ENCODE data around the gene MKI67.

MKI67 gene

GRCh38 chr10:128087146-128087883 is 38.9 kb downstream of the MKI67 start:
- no peaks in the 10 kb centered on the region for H3K9me3 Mint-ChIP-seq (ENCODE audit: low read depth)
- no peaks in the 10 kb centered on the region for H3K36me3 Mint-ChIP-seq
- H3K4me1 Mint-ChIP-seq (ENCODE audit: low read depth) = no peaks in the 10 kb centered on the region
- H3K27ac Mint-ChIP-seq = no peak overlapping the region
- no peak overlapping the region for H3K4me3 Mint-ChIP-seq
- H3K27me3 Mint-ChIP-seq = no peaks in the 10 kb centered on the region

DNA sequence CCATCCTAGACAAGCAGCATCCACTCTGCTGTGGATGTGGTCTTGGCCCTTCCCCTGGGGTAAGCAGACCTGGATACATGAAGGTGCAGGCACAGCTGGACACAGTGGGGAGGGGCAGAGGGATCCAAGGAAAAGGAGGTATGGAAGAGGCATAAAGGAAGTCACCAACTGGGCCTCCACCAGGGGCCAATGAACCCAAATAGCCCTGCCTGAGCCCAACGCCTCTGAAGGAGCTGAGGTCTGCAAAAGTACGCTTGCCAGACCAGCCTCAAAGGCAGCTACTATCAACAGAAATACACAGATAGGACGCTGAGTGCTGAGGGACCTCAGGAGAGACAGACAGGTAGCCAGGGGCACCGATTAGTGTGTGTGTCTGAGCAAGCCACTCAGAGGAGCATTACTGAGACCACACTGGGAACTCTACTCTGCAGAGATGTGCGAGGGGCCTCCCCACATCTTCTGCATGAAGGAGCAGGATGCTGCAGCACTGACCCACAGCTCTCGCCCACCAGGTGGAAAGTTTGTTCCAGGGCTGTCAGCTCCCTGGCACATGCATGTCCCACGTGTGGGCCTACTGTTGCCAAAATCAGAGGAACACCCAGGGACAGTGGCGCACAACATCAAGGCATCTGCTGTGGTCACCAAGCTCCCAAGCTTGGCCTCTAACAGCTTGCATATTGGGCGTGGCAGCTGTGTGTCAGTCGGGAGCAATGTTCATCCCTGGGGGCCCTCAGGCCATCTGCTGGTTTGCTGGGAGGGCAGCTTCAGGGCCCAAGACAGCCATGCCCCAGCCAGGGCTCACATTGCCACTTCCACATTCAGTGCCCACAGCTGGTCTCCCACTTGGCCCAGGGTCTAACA is 40.0 kb downstream of the MKI67 start:
- H3K4me3 Mint-ChIP-seq = no peak overlapping the region
- no peaks in the 10 kb centered on the region for H3K9me3 Mint-ChIP-seq (ENCODE audit: low read depth)
- no peaks in the 10 kb centered on the region for H3K4me1 Mint-ChIP-seq (ENCODE audit: low read depth)
- H3K27ac Mint-ChIP-seq = no peak overlapping the region
- no peaks in the 10 kb centered on the region for H3K27me3 Mint-ChIP-seq
- no peaks in the 10 kb centered on the region for H3K36me3 Mint-ChIP-seq

DNA sequence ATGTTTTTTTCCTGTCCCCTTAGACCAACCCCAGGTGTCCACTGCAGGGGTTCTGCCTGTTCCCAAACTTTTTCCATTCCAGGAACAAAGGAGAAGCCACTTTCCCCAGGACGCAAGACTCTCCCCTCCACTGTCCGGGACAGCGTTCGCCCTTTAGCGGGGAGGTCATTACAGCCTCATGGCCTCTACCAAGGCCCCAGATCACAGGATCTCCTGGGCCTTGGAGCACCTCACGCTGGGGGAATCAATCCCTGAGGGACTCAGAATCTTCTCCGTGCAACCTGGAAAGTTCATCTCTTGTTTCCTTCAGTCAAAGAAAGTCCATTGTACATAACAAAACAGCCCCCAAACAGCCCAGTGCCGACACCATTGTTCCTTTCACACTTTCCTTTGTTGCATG is 41.2 kb downstream of the MKI67 start:
- H3K27ac Mint-ChIP-seq = no peak overlapping the region
- H3K9me3 Mint-ChIP-seq (ENCODE audit: low read depth) = no peaks in the 10 kb centered on the region
- no peak overlapping the region for H3K4me3 Mint-ChIP-seq
- H3K4me1 Mint-ChIP-seq (ENCODE audit: low read depth) = no peaks in the 10 kb centered on the region
- no peaks in the 10 kb centered on the region for H3K27me3 Mint-ChIP-seq
- H3K36me3 Mint-ChIP-seq = peaks cover 3% of the 10 kb centered on the region

- H3K4me1 Mint-ChIP-seq (ENCODE audit: low read depth) = no peaks in the 10 kb centered on the region
- peaks cover 6% of the 10 kb centered on the region for H3K36me3 Mint-ChIP-seq
- H3K27ac Mint-ChIP-seq = no peak overlapping the region
- H3K27me3 Mint-ChIP-seq = no peaks in the 10 kb centered on the region
- no peak overlapping the region for H3K4me3 Mint-ChIP-seq
- H3K9me3 Mint-ChIP-seq (ENCODE audit: low read depth) = no peaks in the 10 kb centered on the region
These were observed 41.9 kb downstream of the MKI67 start for GRCh38 chr10:128084364-128084763.

- Mint-ChIP-seq H3K9me3 (ENCODE audit: low read depth) (no peaks in the 10 kb centered on the region), H3K27me3 (no peaks in the 10 kb centered on the region), H3K4me1 (ENCODE audit: low read depth) (no peaks in the 10 kb centered on the region), H3K36me3 (peaks cover 7% of the 10 kb centered on the region), H3K27ac (no peak overlapping the region), H3K4me3 (no peak overlapping the region)
These were observed 42.9 kb downstream of the MKI67 start for GRCh38 chr10:128083191-128083895.

DNA sequence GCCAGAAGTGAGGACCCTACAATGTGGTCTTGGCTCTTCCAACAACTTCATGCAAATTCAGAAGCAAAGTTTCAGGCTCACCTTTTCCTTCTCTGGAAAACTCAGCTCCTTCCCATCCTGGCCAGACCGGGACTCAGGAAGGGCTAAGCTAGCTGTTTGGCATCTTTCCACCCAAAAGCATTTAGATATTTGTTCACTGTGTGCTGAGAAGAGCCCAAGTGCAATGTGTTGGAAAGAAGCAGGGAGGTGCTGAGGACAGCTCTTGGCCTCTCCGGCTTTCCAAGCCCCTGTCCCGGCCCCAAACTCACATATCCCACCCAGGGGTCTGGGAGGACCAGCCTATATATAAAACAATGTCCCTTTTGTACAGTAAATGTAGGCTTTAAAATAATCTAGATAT is 44.5 kb downstream of the MKI67 start:
- Mint-ChIP-seq H3K4me1 (ENCODE audit: low read depth) (no peaks in the 10 kb centered on the region), H3K4me3 (no peak overlapping the region), H3K36me3 (peaks cover 7% of the 10 kb centered on the region), H3K27me3 (no peaks in the 10 kb centered on the region), H3K9me3 (ENCODE audit: low read depth) (no peaks in the 10 kb centered on the region), H3K27ac (no peak overlapping the region)

DNA sequence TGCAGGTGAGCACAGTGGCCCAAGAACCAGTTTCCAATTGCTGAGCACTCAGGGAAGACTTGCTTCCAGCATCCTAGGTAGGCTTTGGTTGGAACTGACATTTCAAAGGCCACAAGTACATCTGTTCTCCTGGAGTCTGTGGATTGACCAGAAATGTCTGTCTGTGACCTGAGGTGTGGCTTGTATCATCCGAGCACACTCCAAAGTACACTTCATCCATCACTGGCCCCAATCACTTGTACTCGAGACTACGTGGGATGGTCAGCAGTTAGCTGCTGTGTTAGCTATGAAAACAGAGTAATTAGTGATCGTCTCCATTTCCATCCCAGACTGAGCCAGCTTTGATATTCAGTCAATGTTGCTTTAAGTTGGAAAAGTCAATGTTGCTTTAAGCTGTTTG is 45.0 kb downstream of the MKI67 start:
- Mint-ChIP-seq H3K36me3 (peaks cover 7% of the 10 kb centered on the region), H3K27ac (no peak overlapping the region), H3K4me3 (no peak overlapping the region)

DNA sequence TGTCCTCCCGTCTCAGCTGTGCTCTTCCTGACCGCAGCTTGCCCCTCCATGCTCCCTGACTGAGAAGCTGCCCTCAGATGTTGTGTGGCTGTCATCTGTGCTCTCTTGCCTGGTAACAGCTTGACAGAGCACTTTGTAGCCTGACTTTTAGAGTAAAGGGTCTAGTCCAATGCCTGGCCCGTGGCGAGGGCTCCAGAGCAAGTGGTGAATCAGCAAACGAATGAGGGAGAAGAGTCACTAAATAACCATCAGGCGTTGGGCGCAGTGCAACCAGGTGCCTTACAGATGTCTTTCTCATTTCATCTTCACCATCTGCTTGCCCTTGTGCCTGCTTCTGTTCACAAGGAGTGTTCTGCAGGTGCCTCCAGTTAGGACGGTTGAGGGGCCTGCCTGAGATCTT is 45.6 kb downstream of the MKI67 start:
- no peaks in the 10 kb centered on the region for H3K27me3 Mint-ChIP-seq
- H3K27ac Mint-ChIP-seq = no peak overlapping the region
- H3K4me3 Mint-ChIP-seq = no peak overlapping the region
- H3K9me3 Mint-ChIP-seq (ENCODE audit: low read depth) = no peaks in the 10 kb centered on the region
- no peaks in the 10 kb centered on the region for H3K4me1 Mint-ChIP-seq (ENCODE audit: low read depth)
- H3K36me3 Mint-ChIP-seq = peaks cover 11% of the 10 kb centered on the region

More for the DNA sequence above, 45.0 kb downstream of the MKI67 start:
- no peaks in the 10 kb centered on the region for H3K4me1 Mint-ChIP-seq (ENCODE audit: low read depth)
- H3K27me3 Mint-ChIP-seq = no peaks in the 10 kb centered on the region
- H3K9me3 Mint-ChIP-seq (ENCODE audit: low read depth) = no peaks in the 10 kb centered on the region

DNA sequence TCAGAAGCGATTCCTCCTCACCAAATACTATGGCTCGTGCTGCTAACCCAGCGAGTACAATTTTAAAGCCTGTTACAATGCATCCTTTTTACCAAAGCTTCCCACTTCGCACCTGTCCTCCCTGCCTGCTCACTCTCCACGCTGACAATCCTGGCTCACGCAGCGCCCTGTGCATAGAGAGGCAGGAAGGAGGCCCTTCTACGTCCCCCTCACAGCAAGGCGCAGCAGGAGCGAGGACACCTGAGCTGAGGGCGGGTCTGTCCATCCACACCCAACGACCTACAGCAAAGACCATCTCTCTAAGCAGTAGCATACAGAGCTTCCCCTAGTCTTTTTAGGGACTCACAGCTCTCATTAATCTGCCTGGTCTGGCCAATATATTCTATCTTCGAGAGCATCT is 46.0 kb downstream of the MKI67 start:
- no peak overlapping the region for H3K4me3 Mint-ChIP-seq
- H3K36me3 Mint-ChIP-seq = peaks cover 11% of the 10 kb centered on the region
- H3K4me1 Mint-ChIP-seq (ENCODE audit: low read depth) = no peaks in the 10 kb centered on the region
- no peaks in the 10 kb centered on the region for H3K27me3 Mint-ChIP-seq
- peak overlapping the region; percentile 43 for H3K27ac Mint-ChIP-seq
- no peaks in the 10 kb centered on the region for H3K9me3 Mint-ChIP-seq (ENCODE audit: low read depth)

DNA sequence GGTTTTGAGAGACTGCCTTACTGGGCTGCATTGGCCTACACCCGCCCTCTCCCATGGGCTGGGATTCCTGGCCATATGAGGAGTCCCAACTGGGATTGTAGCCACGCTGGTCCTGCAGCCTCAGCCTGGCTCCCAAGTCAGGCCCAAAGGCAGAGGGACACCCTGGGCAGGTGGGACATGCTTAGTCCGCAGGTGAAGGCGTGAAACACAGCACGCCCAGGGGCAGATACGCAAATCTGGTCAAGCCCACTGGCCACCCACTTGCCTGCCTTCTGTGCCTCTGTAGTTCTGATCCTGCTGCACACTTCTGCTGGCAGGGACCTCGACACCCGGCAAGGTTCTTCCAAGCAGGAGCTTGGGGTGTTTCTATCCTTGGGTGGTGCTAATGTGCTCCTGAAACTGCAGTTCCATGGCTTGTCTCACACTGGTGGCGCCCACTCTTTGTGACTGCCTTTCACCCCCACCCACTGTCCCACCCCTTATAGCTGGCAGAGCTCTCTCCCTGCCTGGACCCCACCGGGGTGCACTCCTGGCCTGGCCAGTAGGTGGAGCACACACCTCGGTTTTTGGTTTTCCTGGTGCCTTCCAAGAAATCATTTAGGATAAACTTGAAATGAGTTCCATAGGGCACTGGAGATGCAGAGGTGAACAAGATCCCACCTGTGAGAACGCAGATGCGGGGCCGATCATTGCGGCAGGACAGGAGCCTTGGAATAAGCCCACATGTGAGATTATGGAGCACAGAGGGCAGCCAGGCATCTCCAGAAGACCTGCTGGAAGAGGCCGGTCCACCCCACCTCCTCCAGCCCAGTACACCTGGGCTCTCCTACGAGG is 47.9 kb downstream of the MKI67 start:
- H3K9me3 Mint-ChIP-seq (ENCODE audit: low read depth) = no peaks in the 10 kb centered on the region
- H3K27ac Mint-ChIP-seq = no peak overlapping the region
- no peaks in the 10 kb centered on the region for H3K27me3 Mint-ChIP-seq
- H3K4me3 Mint-ChIP-seq = no peak overlapping the region
- H3K36me3 Mint-ChIP-seq = peaks cover 18% of the 10 kb centered on the region
- peaks cover 1% of the 10 kb centered on the region for H3K4me1 Mint-ChIP-seq (ENCODE audit: low read depth)

- Mint-ChIP-seq H3K4me1 (ENCODE audit: low read depth) (peaks cover 1% of the 10 kb centered on the region), H3K4me3 (no peak overlapping the region), H3K27ac (no peak overlapping the region), H3K36me3 (peaks cover 20% of the 10 kb centered on the region), H3K9me3 (ENCODE audit: low read depth) (no peaks in the 10 kb centered on the region), H3K27me3 (no peaks in the 10 kb centered on the region)
These were observed 48.9 kb downstream of the MKI67 start for GRCh38 chr10:128077155-128077875.

DNA sequence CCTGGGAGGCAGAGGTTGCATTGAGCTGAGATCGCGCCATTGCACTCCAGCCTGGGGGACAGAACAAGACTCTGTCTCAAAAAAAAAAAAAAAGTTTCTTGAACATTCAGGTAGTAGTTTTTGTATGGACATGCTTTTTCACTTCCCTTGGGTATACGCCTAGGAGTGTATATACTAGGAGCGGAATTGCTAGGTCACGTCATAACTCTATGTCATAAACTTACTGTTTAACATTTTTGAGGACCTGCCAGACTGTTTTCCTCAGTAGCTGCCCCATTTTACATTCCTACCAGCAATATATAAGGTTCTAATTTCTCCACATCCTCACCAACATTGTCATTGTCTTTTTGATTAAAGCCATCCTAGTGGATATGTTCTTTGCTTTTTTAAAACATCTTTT is 51.6 kb downstream of the MKI67 start:
- H3K27ac Mint-ChIP-seq = no peak overlapping the region
- peaks cover 16% of the 10 kb centered on the region for H3K36me3 Mint-ChIP-seq
- no peaks in the 10 kb centered on the region for H3K27me3 Mint-ChIP-seq
- no peak overlapping the region for H3K4me3 Mint-ChIP-seq
- no peaks in the 10 kb centered on the region for H3K9me3 Mint-ChIP-seq (ENCODE audit: low read depth)
- H3K4me1 Mint-ChIP-seq (ENCODE audit: low read depth) = peaks cover 1% of the 10 kb centered on the region

DNA sequence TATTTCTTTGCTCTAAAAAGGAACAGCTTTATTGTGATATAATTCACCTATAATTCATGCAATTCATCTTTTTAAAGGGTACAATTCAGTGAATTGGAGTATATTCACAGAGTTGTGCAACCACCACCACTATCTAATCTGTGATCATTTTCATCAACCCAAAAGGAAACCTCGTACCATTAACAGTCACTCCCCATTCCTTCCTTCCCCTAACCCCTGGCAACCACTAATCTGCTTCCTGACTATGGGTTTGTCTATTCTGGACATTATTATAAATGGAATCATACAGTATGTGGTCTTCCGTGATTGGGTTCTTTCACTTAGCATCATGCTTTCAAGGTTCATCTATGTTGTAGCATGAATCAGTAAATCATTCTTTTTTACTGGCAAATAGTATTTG is 52.3 kb downstream of the MKI67 start:
- H3K27me3 Mint-ChIP-seq = no peaks in the 10 kb centered on the region
- no peak overlapping the region for H3K27ac Mint-ChIP-seq
- no peaks in the 10 kb centered on the region for H3K9me3 Mint-ChIP-seq (ENCODE audit: low read depth)
- peaks cover 14% of the 10 kb centered on the region for H3K36me3 Mint-ChIP-seq
- H3K4me1 Mint-ChIP-seq (ENCODE audit: low read depth) = peaks cover 5% of the 10 kb centered on the region
- H3K4me3 Mint-ChIP-seq = no peak overlapping the region
